ENCODE data around the gene BRD4. TPM values are rescaled to one million over a fixed set of nuclear protein-coding genes. Genes with fewer than 3 reads are reported as not detected.

The BRD4 gene
- total RNA-seq, 1 donor from 2014 or later: 60.9 TPM

DNA sequence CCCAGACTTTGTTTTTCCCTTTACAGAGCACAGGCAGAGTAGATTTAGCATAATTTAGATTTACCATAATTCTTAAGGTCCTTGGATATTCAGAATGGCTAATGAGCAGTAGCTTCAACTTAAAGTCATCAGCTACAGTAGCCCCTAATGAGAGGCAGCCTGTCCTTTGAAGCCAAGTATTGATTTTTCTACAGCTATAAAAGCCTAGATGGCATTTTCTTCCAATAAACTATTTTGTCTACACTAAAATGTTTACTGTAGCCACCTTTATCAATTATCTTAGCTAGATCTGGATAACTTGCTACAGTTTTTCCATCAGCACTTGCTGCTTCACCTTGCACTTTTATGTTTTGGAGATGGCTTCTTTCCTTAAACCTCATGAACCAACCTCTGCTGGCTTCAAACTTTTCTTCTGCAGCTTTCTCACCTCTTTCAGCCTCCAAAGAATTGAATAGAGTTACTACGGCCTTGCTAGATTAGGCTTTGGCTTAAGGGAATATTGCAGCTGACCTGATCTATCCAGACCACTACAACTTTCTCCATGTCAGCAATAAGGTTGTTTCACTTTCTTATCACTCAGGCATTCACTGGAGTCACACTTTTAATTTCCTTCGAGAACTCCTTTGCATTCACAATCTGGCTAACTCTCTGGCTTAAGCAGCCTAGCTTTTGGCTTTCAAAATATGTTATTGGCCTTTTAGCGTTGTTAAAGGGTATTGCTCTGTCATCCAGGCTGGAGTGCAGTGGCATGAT lies 26.6 kb downstream of the BRD4 start:
- H3K4me1 ChIP-seq: peaks cover 97% of the 10 kb centered on the region
- TF ChIP-seq, protein P1, sequence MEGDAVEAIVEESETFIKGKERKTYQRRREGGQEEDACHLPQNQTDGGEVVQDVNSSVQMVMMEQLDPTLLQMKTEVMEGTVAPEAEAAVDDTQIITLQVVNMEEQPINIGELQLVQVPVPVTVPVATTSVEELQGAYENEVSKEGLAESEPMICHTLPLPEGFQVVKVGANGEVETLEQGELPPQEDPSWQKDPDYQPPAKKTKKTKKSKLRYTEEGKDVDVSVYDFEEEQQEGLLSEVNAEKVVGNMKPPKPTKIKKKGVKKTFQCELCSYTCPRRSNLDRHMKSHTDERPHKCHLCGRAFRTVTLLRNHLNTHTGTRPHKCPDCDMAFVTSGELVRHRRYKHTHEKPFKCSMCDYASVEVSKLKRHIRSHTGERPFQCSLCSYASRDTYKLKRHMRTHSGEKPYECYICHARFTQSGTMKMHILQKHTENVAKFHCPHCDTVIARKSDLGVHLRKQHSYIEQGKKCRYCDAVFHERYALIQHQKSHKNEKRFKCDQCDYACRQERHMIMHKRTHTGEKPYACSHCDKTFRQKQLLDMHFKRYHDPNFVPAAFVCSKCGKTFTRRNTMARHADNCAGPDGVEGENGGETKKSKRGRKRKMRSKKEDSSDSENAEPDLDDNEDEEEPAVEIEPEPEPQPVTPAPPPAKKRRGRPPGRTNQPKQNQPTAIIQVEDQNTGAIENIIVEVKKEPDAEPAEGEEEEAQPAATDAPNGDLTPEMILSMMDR (IDR thresholded peaks at IDR 0.05; ENCODE audit: borderline replicate concordance): no peak
- intact Hi-C loops (cut with micrococcal nuclease): no loop called here
- no peak overlapping the region for H3K27ac ChIP-seq (replicated peaks)
- H3K4me3 ChIP-seq: no peak overlapping the region
- DNase-seq: no peak
- H3K27me3 ChIP-seq (ENCODE audit: low read depth): no peaks in the 10 kb centered on the region
- H3K9me3 ChIP-seq (replicated peaks): no peaks in the 10 kb centered on the region
- no peaks in the 10 kb centered on the region for H3K36me3 ChIP-seq

DNA sequence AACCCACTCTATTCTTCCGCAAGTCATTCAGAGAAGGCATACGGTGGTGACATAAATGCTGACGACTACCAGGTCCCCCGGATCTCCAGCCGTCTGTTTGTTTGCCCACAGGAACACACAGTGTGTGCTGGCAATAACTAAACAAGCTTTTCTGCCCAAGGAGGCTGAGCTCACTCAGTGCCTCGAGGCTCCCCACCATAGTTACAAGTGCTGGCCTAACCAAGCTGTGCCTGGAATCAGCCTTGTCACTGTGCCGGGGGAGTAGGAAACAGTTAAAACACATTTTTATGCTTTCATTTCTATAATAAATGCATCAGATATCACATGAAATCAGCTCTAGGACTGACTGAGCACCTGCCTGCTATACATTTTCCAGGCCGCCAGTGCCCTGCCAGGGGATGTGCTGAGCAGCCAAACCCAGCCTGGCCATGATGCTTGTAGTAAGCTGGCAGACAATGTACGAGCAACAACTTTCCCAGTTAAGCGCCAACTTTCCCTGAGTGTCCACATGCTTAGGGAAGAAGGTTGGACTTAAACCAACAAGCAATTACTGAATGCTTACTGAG lies 28.1 kb downstream of the BRD4 start:
- intact Hi-C loops (cut with micrococcal nuclease): no loop called here
- H3K27me3 ChIP-seq (ENCODE audit: low read depth): no peaks in the 10 kb centered on the region
- H3K4me3 ChIP-seq: no peak overlapping the region
- TF ChIP-seq, protein P1 (IDR thresholded peaks at IDR 0.05; ENCODE audit: borderline replicate concordance): no peak
- peak; percentile 40 for DNase-seq
- peaks cover 97% of the 10 kb centered on the region for H3K4me1 ChIP-seq
- peak overlapping the region; percentile 33 for H3K27ac ChIP-seq (replicated peaks)
- H3K9me3 ChIP-seq (replicated peaks): no peaks in the 10 kb centered on the region
- H3K36me3 ChIP-seq: no peaks in the 10 kb centered on the region

- peaks cover 97% of the 10 kb centered on the region for H3K4me1 ChIP-seq
- DNase-seq: no peak
- TF ChIP-seq, protein P1 (IDR thresholded peaks at IDR 0.05; ENCODE audit: borderline replicate concordance): no peak
- no peaks in the 10 kb centered on the region for H3K9me3 ChIP-seq (replicated peaks)
- H3K4me3 ChIP-seq: no peak overlapping the region
- no peaks in the 10 kb centered on the region for H3K36me3 ChIP-seq
- H3K27ac ChIP-seq (replicated peaks): peak overlapping the region; percentile 16
- no peaks in the 10 kb centered on the region for H3K27me3 ChIP-seq (ENCODE audit: low read depth)
- intact Hi-C loops (cut with micrococcal nuclease): no loop called here
These were observed 29.1 kb downstream of the BRD4 start for GRCh38 chr19:15303105-15303780.

- intact Hi-C loops (cut with micrococcal nuclease): no loop called here
- Histone ChIP-seq H3K9me3 (replicated peaks) (no peaks in the 10 kb centered on the region), H3K4me3 (no peak overlapping the region), H3K4me1 (peaks cover 100% of the 10 kb centered on the region), H3K27ac (replicated peaks) (no peak overlapping the region), H3K36me3 (no peaks in the 10 kb centered on the region), H3K27me3 (ENCODE audit: low read depth) (no peaks in the 10 kb centered on the region)
- no peak for DNase-seq
- TF ChIP-seq, protein P1 (IDR thresholded peaks at IDR 0.05; ENCODE audit: borderline replicate concordance): no peak
These were observed 31.7 kb downstream of the BRD4 start for GRCh38 chr19:15300533-15301197.

GRCh38 chr19:15299568-15300409 lies 32.5 kb downstream of the BRD4 start:
- no peaks in the 10 kb centered on the region for H3K9me3 ChIP-seq (replicated peaks)
- H3K4me1 ChIP-seq: peaks cover 100% of the 10 kb centered on the region
- H3K36me3 ChIP-seq: no peaks in the 10 kb centered on the region
- no peak for DNase-seq
- TF ChIP-seq, protein P1 (IDR thresholded peaks at IDR 0.05; ENCODE audit: borderline replicate concordance): no peak
- no peaks in the 10 kb centered on the region for H3K27me3 ChIP-seq (ENCODE audit: low read depth)
- H3K27ac ChIP-seq (replicated peaks): peak overlapping the region; percentile 2
- intact Hi-C loops (cut with micrococcal nuclease): no loop called here
- no peak overlapping the region for H3K4me3 ChIP-seq

All from left ventricle myocardium inferior (tissue), 1 donor.